ENCODE measurements around the gene SGTA. TPM values are rescaled to one million over a fixed set of nuclear protein-coding genes. Genes with fewer than 3 reads are reported as not detected.
"Not testable (repeated sequence)": the region's sequence is repeated elsewhere in the genome, so short reads cannot be mapped to it uniquely, and the experiment has no call there.

SGTA gene
- total RNA-seq, 1 experiment from 2014 or later: 85.7 TPM

- in situ Hi-C loops (cut with HindIII; ENCODE audit: low pct_unique_long_range_greater_than_20kb, low sequenced_read_pairs): no loop called here
- TF ChIP-seq TCF7L2 (IDR thresholded peaks at IDR 0.05; ENCODE audit: low read depth, low read length): no peak
- no peak; the same call in 1 of the 2 replicates for TF ChIP-seq POLR2AphosphoS5 (IDR thresholded peaks at IDR 0.05; ENCODE audit: low read depth, low read length)
- TF ChIP-seq CTCF (IDR thresholded peaks at IDR 0.05): peak; percentile 95
- TF ChIP-seq SIN3A (IDR thresholded peaks at IDR 0.05; ENCODE audit: borderline replicate concordance, insufficient read depth, low read depth, low read length): 0 out of 2 replicates have a peak, but pooled peaks have one; percentile 35
- 0 out of 4 replicates have a peak, but pooled peaks of 1 of the 2 experiments have one; percentile 43 for TF ChIP-seq REST (IDR thresholded peaks at IDR 0.05; ENCODE audit: insufficient read depth in 1 of 2, low read depth in 2 of 2, low read length in 1 of 2)
- CTCF ChIA-PET: no interaction called here
- intact Hi-C loops (cut with micrococcal nuclease; ENCODE audit: unreplicated experiment): no loop called here
- Histone ChIP-seq H3K9me3 (ENCODE audit: control insufficient read depth, insufficient read depth, low read depth, low read length) (no peaks in the 10 kb centered on the region), H3K27ac (ENCODE audit: low read length) (peak within 1 kb of the TSS; percentile 39), H3K4me3 (ENCODE audit: low read depth in 2 of 2, low read length in 2 of 2) (peak within 1 kb of the TSS; percentile 59 to 63), H3K36me3 (ENCODE audit: control insufficient read depth, insufficient read depth, low read length) (no peaks in the 10 kb centered on the region), H3K4me1 (ENCODE audit: control insufficient read depth, insufficient read depth, low read length) (no peaks in the 10 kb centered on the region), H3K27me3 (ENCODE audit: control insufficient read depth, insufficient read depth, low read length) (no peaks in the 10 kb centered on the region)
- ATAC-seq: peak; percentile 94
- POLR2A ChIA-PET: no interaction called here
- peak; percentile 69 for DNase-seq (ENCODE audit: low read depth, low spot score)
- no TSS peak for BruUV-seq (replicated peaks)
Observed at GRCh38 chr19:2819540-2820111, 36.6 kb upstream of the SGTA start, which contains the start of gene ZNF554. TSS of gene ZNF554 (plus strand) at chr19:2819868. CDS start at chr19:2820072, 204 bp downstream.

- H3K4me1 ChIP-seq (ENCODE audit: control insufficient read depth, insufficient read depth, low read length); DNase-seq (ENCODE audit: low read depth, low spot score); H3K36me3 ChIP-seq (ENCODE audit: control insufficient read depth, insufficient read depth, low read length); intact Hi-C loops (cut with micrococcal nuclease; ENCODE audit: unreplicated experiment); POLR2A ChIA-PET; BruUV-seq (replicated peaks); ATAC-seq; CTCF ChIA-PET; H3K27me3 ChIP-seq (ENCODE audit: control insufficient read depth, insufficient read depth, low read length); H3K27ac ChIP-seq (ENCODE audit: low read length); H3K9me3 ChIP-seq (ENCODE audit: control insufficient read depth, insufficient read depth, low read depth, low read length); H3K4me3 ChIP-seq (ENCODE audit: low read depth in 2 of 2, low read length in 2 of 2); in situ Hi-C loops (cut with HindIII; ENCODE audit: low pct_unique_long_range_greater_than_20kb, low sequenced_read_pairs): not testable (repeated sequence)
Observed at GRCh38 chr19:2817237-2817829, 34.3 kb upstream of the SGTA start.

GRCh38 chr19:2816641-2817040 is 33.6 kb upstream of the SGTA start:
- no peak overlapping the region for H3K4me3 ChIP-seq (ENCODE audit: low read depth in 2 of 2, low read length in 2 of 2)
- no TSS peak for BruUV-seq (replicated peaks)
- in situ Hi-C loops (cut with HindIII; ENCODE audit: low pct_unique_long_range_greater_than_20kb, low sequenced_read_pairs) (no loop called here), intact Hi-C loops (cut with micrococcal nuclease; ENCODE audit: unreplicated experiment) (no loop called here)
- H3K27ac ChIP-seq (ENCODE audit: low read length): no peak overlapping the region
- no peak for TF ChIP-seq POLR2AphosphoS5 (IDR thresholded peaks at IDR 0.05; ENCODE audit: low read depth, low read length)
- no peak for TF ChIP-seq REST (IDR thresholded peaks at IDR 0.05; ENCODE audit: insufficient read depth in 1 of 2, low read depth in 2 of 2, low read length in 1 of 2)
- no peak for TF ChIP-seq SIN3A (IDR thresholded peaks at IDR 0.05; ENCODE audit: borderline replicate concordance, insufficient read depth, low read depth, low read length)
- no peak for TF ChIP-seq CTCF (IDR thresholded peaks at IDR 0.05)
- TF ChIP-seq TCF7L2 (IDR thresholded peaks at IDR 0.05; ENCODE audit: low read depth, low read length): no peak
- no peak for DNase-seq (ENCODE audit: low read depth, low spot score)
- no peaks in the 10 kb centered on the region for H3K9me3 ChIP-seq (ENCODE audit: control insufficient read depth, insufficient read depth, low read depth, low read length)
- no peak for ATAC-seq
- no peaks in the 10 kb centered on the region for H3K4me1 ChIP-seq (ENCODE audit: control insufficient read depth, insufficient read depth, low read length)
- ChIA-PET POLR2A (no interaction called here), CTCF (no interaction called here)
- no peaks in the 10 kb centered on the region for H3K36me3 ChIP-seq (ENCODE audit: control insufficient read depth, insufficient read depth, low read length)
- H3K27me3 ChIP-seq (ENCODE audit: control insufficient read depth, insufficient read depth, low read length): no peaks in the 10 kb centered on the region
